Upper lobe of left lung (tissue), 4 donors: ENCODE measurements around the gene GORASP2.

ENCODE experiments used
- CTCF ChIP-seq, 6 experiments: fragments of 450-650 bp in 4 of 6; fragments of 200-600 bp in 2 of 6; sonication (generic) in 2 of 6; IDR thresholded peaks; one replicate each; pipeline ENCODE4 v1.5.1; 2016 to 2019; ENCODE audit warnings: antibody characterized with exemption in 6 of 6
- EP300 ChIP-seq, 4 donors: sonication (generic); formaldehyde crosslinking; IDR thresholded peaks; one replicate each; pipeline ENCODE4 v1.5.1; 2017; ENCODE audit warnings: antibody characterized with exemption in 4 of 4, control low read depth in 2 of 4
- POLR2A ChIP-seq, 4 donors: fragments of 450-650 bp; IDR thresholded peaks; one replicate each; pipeline ENCODE4 v1.5.1; 2016 to 2017; ENCODE audit warnings: antibody characterized with exemption in 4 of 4, mild to moderate bottlenecking in 2 of 4
- POLR2AphosphoS5 ChIP-seq, 2 donors: sonication (generic); formaldehyde crosslinking; IDR thresholded peaks; one replicate each; pipeline ENCODE4 v1.5.1; 2017; ENCODE audit warnings: antibody characterized with exemption in 2 of 2

GRCh38 chr2:170928824-170929685 lies at the start of gene GORASP2:
- TF ChIP-seq POLR2AphosphoS5 (IDR thresholded peaks at IDR 0.05) = peak; percentile 80 to 94
- peak; percentile 79 to 96 (median 86) for TF ChIP-seq POLR2A (IDR thresholded peaks at IDR 0.05)
- TF ChIP-seq CTCF (IDR thresholded peaks at IDR 0.05) = peak; percentile 98 to 100 (median 99)
- TF ChIP-seq EP300 (IDR thresholded peaks at IDR 0.05) = peak in 1 of 4 donors; percentile 21
